Measurements from ENCODE around the gene FAM83C.

DNA sequence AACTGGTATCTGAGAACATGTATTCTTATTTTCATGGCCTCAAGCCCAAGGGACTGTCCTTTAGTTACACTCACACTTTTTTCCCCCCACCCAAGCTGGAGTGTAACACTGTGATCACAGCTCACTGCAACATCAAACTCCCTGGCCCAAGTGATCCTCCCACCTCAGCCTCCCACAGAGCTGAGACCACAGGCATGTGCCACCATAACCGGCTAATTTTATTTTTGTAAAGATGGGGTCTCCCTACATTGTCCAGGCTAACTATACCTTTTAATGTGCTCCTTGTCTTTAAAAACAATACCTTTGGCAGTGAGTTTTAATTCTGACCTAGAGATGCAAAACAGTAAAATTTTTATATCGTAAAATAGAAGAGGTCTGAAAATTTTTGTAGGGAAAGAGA is 48.2 kb upstream of the FAM83C start:
- no peak for TF ChIP-seq EZH2phosphoT487 (IDR thresholded peaks at IDR 0.05; ENCODE audit: insufficient read depth, low read depth)
- no peak for TF ChIP-seq EZH2 (IDR thresholded peaks at IDR 0.05; ENCODE audit: insufficient read depth, poor library complexity, severe bottlenecking)

Measured in GM23248 (cell line).